Mucosa of descending colon (tissue), 3 donors: ENCODE results near the gene TSSK2. TPM values are rescaled to one million over a fixed set of nuclear protein-coding genes. Genes with fewer than 3 reads are reported as not detected.

Experiments used
- ATAC-seq: fragments of 200-7000 bp; cut with Tn5 transposase; one replicate; pipeline ENCODE4 v1.9.1; 2020; ENCODE audit warnings: mild to moderate bottlenecking, moderate library complexity
- DNase-seq, 3 donors: peaks; one replicate each; pipeline ENCODE4 v3.0.0-alpha.2; 2020
- H3K36me3 ChIP-seq: fragments of 200-600 bp; one replicate; pipeline ENCODE4 v1.8.0; 2021; ENCODE audit warnings: low read depth, mild to moderate bottlenecking
- H3K4me1 ChIP-seq: fragments of 200-600 bp; one replicate; pipeline ENCODE4 v1.8.0; 2021; ENCODE audit warnings: low read depth, mild to moderate bottlenecking
- H3K4me3 ChIP-seq: fragments of 200-600 bp; one replicate; pipeline ENCODE4 v1.8.0; 2021; ENCODE audit warnings: mild to moderate bottlenecking
- H3K9me3 ChIP-seq: fragments of 200-600 bp; one replicate; pipeline ENCODE4 v1.8.0; 2021; ENCODE audit warnings: mild to moderate bottlenecking
- CTCF ChIP-seq: fragments of 200-600 bp; IDR thresholded peaks from one replicate; pipeline ENCODE4 v1.8.0; 2022; ENCODE audit warnings: antibody characterized with exemption, mild to moderate bottlenecking
- intact Hi-C, 2 donors: fragments of 100-400 bp; cut with DNase I in 1 of 2; cut with micrococcal nuclease in 1 of 2; formaldehyde crosslinking; loops; one replicate each; pipeline versions ENCODE4 v1.11.0 to v1.11.1; 2022; cut with DNase I, micrococcal nuclease
- total RNA-seq, 3 donors: library from RNA; stranded (reverse); fragmentation: NEBNext Ultra II Directional in 2 of 3; extraction: Animal tissue kit (Norgen Biotek cat#: 25700) in 2 of 3; gene quantifications; one replicate each; pipeline versions ENCODE4 v1.2.1 to v1.2.4, GENCODE V29; 2021 to 2023
- donor health status: DM: no; HTN: no; CAD: no; lungs with moderate emphysema.
- donor health status: DM: no; HTN: no; CAD: no.
- donor health status: DM: no; HTN: yes; CAD: no.

The TSSK2 gene
- total RNA-seq, 3 donors from 2014 or later = not detected

DNA sequence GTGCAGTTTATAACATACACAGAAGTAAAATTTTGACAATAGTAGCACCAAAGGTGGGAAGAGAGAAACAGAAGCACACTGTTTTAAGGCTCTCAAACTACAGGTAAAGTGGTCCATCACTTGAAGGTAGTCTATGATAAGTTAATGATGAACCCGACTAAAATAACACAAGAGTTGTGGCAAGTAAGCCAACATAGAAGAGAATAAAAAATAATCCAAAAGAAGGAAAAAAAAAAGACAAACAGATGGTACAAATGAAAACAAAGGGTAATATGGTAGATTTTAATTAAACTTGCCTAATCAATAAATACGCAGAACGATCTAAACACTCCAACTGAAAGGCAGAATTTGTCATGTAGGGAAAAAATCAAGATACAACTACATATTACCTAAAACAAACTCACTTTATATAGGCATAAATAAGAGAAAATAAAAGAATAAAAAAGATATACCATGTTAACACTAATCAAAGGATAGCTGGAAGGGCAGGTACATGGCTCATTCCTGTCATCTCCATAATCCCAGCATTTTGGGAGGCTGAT lies 40.5 kb upstream of the TSSK2 start:
- intact Hi-C loops = no loop called here
- H3K4me1 ChIP-seq = no peaks in the 10 kb centered on the region
- no peaks in the 10 kb centered on the region for H3K36me3 ChIP-seq
- ATAC-seq = no peak
- no peak overlapping the region for H3K4me3 ChIP-seq
- DNase-seq = no peak
- H3K9me3 ChIP-seq = no peaks in the 10 kb centered on the region
- TF ChIP-seq CTCF = no peak

- H3K4me1 ChIP-seq = no peaks in the 10 kb centered on the region
- no peak for TF ChIP-seq CTCF
- intact Hi-C loops = no loop called here
- no peaks in the 10 kb centered on the region for H3K36me3 ChIP-seq
- H3K9me3 ChIP-seq = no peaks in the 10 kb centered on the region
- no peak overlapping the region for H3K4me3 ChIP-seq
- ATAC-seq (no peak), DNase-seq (no peak)
These were observed 38.4 kb upstream of the TSSK2 start for GRCh38 chr22:19092725-19093124.

DNA sequence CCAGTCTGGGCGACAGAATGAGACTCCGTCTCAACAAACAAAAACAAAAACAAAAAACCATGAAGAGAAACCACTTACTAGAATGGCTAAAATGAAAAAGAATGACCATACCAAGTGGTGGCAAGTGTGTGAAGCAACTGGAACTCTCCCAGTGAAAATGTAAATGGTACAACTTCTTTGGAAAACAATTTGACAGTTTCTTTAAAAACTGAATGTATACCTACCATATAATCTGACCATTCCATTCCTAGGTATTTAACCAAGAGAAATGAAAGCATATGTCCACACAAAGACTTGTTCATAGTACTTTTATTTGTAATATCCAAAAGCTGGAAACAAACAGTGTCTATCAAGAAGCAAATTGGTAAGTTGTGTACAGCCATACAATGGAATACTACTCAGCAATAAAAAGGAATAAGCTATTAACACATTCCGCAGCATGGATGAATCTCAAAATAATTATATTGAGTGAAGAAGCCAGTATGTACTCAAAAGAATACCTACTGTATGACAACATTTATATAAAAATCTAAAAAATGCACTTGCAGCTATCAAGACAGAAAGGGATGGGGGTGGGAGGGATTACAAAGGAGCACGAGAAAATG lies 36.6 kb upstream of the TSSK2 start:
- Histone ChIP-seq H3K36me3 (no peaks in the 10 kb centered on the region), H3K9me3 (no peaks in the 10 kb centered on the region), H3K4me1 (no peaks in the 10 kb centered on the region), H3K4me3 (no peak overlapping the region)
- TF ChIP-seq CTCF = no peak
- intact Hi-C loops = no loop called here
- no peak for DNase-seq
- no peak for ATAC-seq

DNA sequence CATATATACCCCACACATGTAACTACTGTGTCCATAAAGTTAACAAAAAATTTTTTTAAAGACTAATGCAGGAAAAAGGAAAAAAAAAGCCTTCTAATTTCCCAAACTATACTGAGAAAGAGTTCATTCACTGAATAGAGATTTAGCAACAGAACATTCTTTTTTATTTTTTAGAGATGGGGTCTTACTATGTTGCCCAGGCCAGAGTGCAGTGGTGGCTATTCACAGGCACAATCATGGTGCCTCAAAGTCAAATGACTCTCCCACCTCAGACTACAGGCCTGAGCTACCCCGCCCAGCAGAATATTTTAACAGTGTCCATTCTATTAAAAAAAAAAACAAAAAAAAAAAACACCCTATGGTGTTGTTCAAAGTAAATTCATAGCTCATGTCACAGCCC lies 34.6 kb upstream of the TSSK2 start:
- Histone ChIP-seq H3K36me3 (no peaks in the 10 kb centered on the region), H3K9me3 (no peaks in the 10 kb centered on the region), H3K4me3 (no peak overlapping the region), H3K4me1 (no peaks in the 10 kb centered on the region)
- DNase-seq (no peak), ATAC-seq (no peak)
- intact Hi-C loops = no loop called here
- TF ChIP-seq CTCF = no peak

DNA sequence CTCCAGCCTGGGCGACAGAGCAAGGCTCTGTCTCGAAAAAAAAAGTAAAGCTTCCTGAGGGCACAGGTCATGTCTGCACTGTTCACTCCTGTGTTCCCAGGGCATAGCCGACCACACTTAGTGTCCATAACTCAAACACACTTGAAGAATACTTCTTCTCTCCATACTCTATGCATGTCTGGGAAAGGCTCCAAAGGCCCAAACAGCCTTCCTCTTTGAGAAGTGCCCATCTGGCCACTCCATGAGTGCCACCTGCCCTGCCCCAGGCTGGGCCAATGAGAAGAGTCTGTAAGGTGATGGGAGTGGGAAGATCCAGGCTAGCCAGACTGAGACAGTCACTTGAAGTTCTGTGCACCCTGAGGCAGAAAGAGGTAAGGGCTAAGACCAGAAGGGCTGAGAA lies 33.6 kb upstream of the TSSK2 start:
- H3K4me1 ChIP-seq = no peaks in the 10 kb centered on the region
- ATAC-seq (no peak), DNase-seq (no peak)
- intact Hi-C loops = no loop called here
- no peaks in the 10 kb centered on the region for H3K9me3 ChIP-seq
- H3K36me3 ChIP-seq = no peaks in the 10 kb centered on the region
- H3K4me3 ChIP-seq = no peak overlapping the region
- no peak for TF ChIP-seq CTCF

- no peak for TF ChIP-seq CTCF
- no peaks in the 10 kb centered on the region for H3K36me3 ChIP-seq
- H3K4me3 ChIP-seq = no peak overlapping the region
- H3K4me1 ChIP-seq = no peaks in the 10 kb centered on the region
- DNase-seq = no peak
- H3K9me3 ChIP-seq = no peaks in the 10 kb centered on the region
- no peak for ATAC-seq
- intact Hi-C loops = no loop called here
These were observed 33.0 kb upstream of the TSSK2 start for GRCh38 chr22:19098157-19098556.
